ENCODE results near the gene VCAN.

VCAN gene

GRCh38 chr5:83556190-83556589, 84.6 kb downstream of the VCAN start:
- Histone ChIP-seq H3K27ac (no peak overlapping the region), H3K4me3 (ENCODE audit: low read depth, low read length) (no peak overlapping the region), H3K36me3 (no peaks in the 10 kb centered on the region), H3K27me3 (ENCODE audit: insufficient read depth, low read depth, severe bottlenecking) (no peaks in the 10 kb centered on the region), H3K9me3 (ENCODE audit: severe bottlenecking) (no peaks in the 10 kb centered on the region)
- TF ChIP-seq, protein P1, sequence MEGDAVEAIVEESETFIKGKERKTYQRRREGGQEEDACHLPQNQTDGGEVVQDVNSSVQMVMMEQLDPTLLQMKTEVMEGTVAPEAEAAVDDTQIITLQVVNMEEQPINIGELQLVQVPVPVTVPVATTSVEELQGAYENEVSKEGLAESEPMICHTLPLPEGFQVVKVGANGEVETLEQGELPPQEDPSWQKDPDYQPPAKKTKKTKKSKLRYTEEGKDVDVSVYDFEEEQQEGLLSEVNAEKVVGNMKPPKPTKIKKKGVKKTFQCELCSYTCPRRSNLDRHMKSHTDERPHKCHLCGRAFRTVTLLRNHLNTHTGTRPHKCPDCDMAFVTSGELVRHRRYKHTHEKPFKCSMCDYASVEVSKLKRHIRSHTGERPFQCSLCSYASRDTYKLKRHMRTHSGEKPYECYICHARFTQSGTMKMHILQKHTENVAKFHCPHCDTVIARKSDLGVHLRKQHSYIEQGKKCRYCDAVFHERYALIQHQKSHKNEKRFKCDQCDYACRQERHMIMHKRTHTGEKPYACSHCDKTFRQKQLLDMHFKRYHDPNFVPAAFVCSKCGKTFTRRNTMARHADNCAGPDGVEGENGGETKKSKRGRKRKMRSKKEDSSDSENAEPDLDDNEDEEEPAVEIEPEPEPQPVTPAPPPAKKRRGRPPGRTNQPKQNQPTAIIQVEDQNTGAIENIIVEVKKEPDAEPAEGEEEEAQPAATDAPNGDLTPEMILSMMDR (IDR thresholded peaks at IDR 0.05; ENCODE audit: low read depth, low read length) = no peak
- DNase-seq = no peak

DNA sequence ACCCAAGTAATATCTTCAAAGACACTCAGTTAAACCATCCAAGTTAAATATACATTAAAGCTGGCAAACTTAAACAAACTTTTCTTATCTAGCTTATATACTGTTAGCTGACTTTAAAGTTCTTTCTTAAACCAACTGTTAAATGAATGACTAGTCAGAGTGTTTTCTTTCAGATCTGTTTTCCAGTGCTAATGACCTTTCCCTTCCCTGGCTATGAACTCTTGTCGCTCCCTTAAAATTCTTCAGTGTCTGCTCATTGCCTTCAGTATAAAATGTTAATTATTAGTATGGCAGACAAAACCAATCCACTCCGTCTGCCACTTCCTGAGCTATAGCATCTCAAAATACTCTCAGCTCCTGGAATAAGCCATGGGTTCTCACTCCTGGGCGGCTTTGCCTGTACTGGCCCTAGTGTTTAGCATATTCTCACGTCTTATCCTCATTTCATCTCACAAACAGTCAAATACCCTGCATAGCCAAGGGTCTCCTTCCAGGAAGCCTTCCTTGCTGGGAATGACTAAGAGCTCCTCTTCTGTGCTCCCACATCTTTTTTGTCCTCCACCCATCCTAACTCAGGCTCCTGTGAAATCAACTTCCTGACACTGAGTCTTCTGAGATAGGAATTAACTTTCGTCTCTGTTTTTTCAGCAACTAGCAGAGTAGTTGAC, 87.7 kb downstream of the VCAN start:
- no peak overlapping the region for H3K27ac ChIP-seq
- no peaks in the 10 kb centered on the region for H3K27me3 ChIP-seq (ENCODE audit: insufficient read depth, low read depth, severe bottlenecking)
- no peaks in the 10 kb centered on the region for H3K36me3 ChIP-seq
- no peak overlapping the region for H3K4me3 ChIP-seq (ENCODE audit: low read depth, low read length)
- TF ChIP-seq, protein P1 (IDR thresholded peaks at IDR 0.05; ENCODE audit: low read depth, low read length) = no peak
- DNase-seq = no peak
- no peaks in the 10 kb centered on the region for H3K9me3 ChIP-seq (ENCODE audit: severe bottlenecking)

- Histone ChIP-seq H3K9me3 (ENCODE audit: severe bottlenecking) (no peaks in the 10 kb centered on the region), H3K27me3 (ENCODE audit: insufficient read depth, low read depth, severe bottlenecking) (no peaks in the 10 kb centered on the region), H3K4me3 (ENCODE audit: low read depth, low read length) (no peak overlapping the region), H3K36me3 (no peaks in the 10 kb centered on the region), H3K27ac (no peak overlapping the region)
- TF ChIP-seq, protein P1 (IDR thresholded peaks at IDR 0.05; ENCODE audit: low read depth, low read length) = no peak
- no peak for DNase-seq
Observed at GRCh38 chr5:83562071-83562606, 90.6 kb downstream of the VCAN start.

DNA sequence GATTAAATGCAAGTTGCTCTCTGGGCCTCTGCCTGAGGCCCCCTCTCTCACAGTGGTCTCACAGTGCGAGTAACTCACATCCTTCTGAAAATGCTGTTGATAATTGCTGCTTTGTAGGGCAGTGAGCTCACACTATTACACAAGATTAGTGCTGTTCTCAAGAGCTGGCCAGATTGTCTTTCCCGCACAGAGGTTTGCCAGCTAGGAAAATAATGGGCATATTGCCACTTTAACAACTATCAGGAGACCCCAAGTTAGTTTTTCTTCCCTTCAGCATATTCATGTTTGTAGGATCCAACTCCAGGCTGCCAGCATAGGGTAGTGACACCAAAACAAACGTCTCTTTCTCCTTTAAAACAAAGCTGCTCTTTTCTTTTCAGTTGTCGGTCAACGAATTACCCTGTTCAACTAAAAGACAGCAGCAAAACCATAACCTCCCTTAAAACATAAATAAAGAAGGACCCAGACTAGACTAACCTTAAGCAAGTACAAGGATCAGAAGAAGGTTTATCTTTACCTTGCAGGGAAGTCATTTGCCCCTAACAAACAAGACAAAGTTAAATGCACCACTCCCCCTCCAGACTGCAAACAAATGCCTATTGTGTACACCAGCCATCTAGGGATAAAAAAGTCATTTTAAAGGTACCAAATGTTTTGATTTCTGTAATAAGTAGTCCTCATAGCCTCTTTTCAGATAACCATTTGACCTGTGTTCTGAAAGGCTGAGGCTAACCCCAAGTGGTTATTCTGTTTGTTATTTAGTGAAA, 91.4 kb downstream of the VCAN start:
- H3K27me3 ChIP-seq (ENCODE audit: insufficient read depth, low read depth, severe bottlenecking) = no peaks in the 10 kb centered on the region
- no peaks in the 10 kb centered on the region for H3K36me3 ChIP-seq
- no peak overlapping the region for H3K27ac ChIP-seq
- no peak for DNase-seq
- no peaks in the 10 kb centered on the region for H3K9me3 ChIP-seq (ENCODE audit: severe bottlenecking)
- TF ChIP-seq, protein P1 (IDR thresholded peaks at IDR 0.05; ENCODE audit: low read depth, low read length) = no peak
- H3K4me3 ChIP-seq (ENCODE audit: low read depth, low read length) = no peak overlapping the region

- H3K36me3 ChIP-seq = no peaks in the 10 kb centered on the region
- H3K27ac ChIP-seq = no peak overlapping the region
- DNase-seq = no peak
- no peaks in the 10 kb centered on the region for H3K27me3 ChIP-seq (ENCODE audit: insufficient read depth, low read depth, severe bottlenecking)
- no peaks in the 10 kb centered on the region for H3K9me3 ChIP-seq (ENCODE audit: severe bottlenecking)
- no peak overlapping the region for H3K4me3 ChIP-seq (ENCODE audit: low read depth, low read length)
- TF ChIP-seq, protein P1 (IDR thresholded peaks at IDR 0.05; ENCODE audit: low read depth, low read length) = no peak
Observed at GRCh38 chr5:83563631-83564030, 92.1 kb downstream of the VCAN start.
